Measurements from ENCODE around the gene GSG1L2. TPM values are rescaled to one million over a fixed set of nuclear protein-coding genes. Genes with fewer than 3 reads are reported as not detected.

GSG1L2 gene
- total RNA-seq, 4 donors from 2014 or later, result not detected

- TF ChIP-seq POLR2A (IDR thresholded peaks at IDR 0.05) (no peak), EP300 (IDR thresholded peaks at IDR 0.05) (no peak)
- TF ChIP-seq, protein P1, sequence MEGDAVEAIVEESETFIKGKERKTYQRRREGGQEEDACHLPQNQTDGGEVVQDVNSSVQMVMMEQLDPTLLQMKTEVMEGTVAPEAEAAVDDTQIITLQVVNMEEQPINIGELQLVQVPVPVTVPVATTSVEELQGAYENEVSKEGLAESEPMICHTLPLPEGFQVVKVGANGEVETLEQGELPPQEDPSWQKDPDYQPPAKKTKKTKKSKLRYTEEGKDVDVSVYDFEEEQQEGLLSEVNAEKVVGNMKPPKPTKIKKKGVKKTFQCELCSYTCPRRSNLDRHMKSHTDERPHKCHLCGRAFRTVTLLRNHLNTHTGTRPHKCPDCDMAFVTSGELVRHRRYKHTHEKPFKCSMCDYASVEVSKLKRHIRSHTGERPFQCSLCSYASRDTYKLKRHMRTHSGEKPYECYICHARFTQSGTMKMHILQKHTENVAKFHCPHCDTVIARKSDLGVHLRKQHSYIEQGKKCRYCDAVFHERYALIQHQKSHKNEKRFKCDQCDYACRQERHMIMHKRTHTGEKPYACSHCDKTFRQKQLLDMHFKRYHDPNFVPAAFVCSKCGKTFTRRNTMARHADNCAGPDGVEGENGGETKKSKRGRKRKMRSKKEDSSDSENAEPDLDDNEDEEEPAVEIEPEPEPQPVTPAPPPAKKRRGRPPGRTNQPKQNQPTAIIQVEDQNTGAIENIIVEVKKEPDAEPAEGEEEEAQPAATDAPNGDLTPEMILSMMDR (IDR thresholded peaks at IDR 0.05), result no peak
- peaks cover 0 to 51% (median 0%) of the 10 kb centered on the region in 4 donors for H3K9me3 ChIP-seq
- H3K4me3 ChIP-seq, result no peak overlapping the region
- DNase-seq (ENCODE audit: low spot score in 2 of 2), result no peak
- H3K36me3 ChIP-seq, result no peaks in the 10 kb centered on the region
- WGBS, 2 donors, result 91 to 95% methylated on average over 5 of the region's 5 CpGs
- H3K27ac ChIP-seq, result no peak overlapping the region
- H3K4me1 ChIP-seq, result no peaks in the 10 kb centered on the region
- H3K27me3 ChIP-seq, result no peaks in the 10 kb centered on the region
These were observed 37.9 kb upstream of the GSG1L2 start for GRCh38 chr17:9859781-9860180.

- Histone ChIP-seq H3K9me3 (peaks cover 0 to 27% (median 0%) of the 10 kb centered on the region in 4 donors), H3K27me3 (no peaks in the 10 kb centered on the region), H3K27ac (no peak overlapping the region), H3K36me3 (no peaks in the 10 kb centered on the region), H3K4me3 (no peak overlapping the region), H3K4me1 (no peaks in the 10 kb centered on the region)
- no peak for DNase-seq (ENCODE audit: low spot score in 2 of 2)
- 82 to 93% methylated on average over 4 of the region's 4 CpGs for WGBS, 2 donors
- TF ChIP-seq, protein P1 (IDR thresholded peaks at IDR 0.05), result no peak
- no peak for TF ChIP-seq EP300 (IDR thresholded peaks at IDR 0.05)
- no peak for TF ChIP-seq POLR2A (IDR thresholded peaks at IDR 0.05)
These were observed 33.2 kb upstream of the GSG1L2 start for GRCh38 chr17:9855036-9855435.

- no peak for DNase-seq (ENCODE audit: low spot score in 2 of 2)
- Histone ChIP-seq H3K36me3 (no peaks in the 10 kb centered on the region), H3K27ac (no peak overlapping the region), H3K9me3 (peaks cover 0 to 24% (median 0%) of the 10 kb centered on the region in 4 donors), H3K4me1 (no peaks in the 10 kb centered on the region), H3K27me3 (no peaks in the 10 kb centered on the region), H3K4me3 (no peak overlapping the region)
- no peak for TF ChIP-seq POLR2A (IDR thresholded peaks at IDR 0.05)
- TF ChIP-seq EP300 (IDR thresholded peaks at IDR 0.05), result no peak
- TF ChIP-seq, protein P1 (IDR thresholded peaks at IDR 0.05), result no peak
- 87% methylated on average over 5 of the region's 5 CpGs for WGBS, 2 donors
These were observed 32.4 kb upstream of the GSG1L2 start for GRCh38 chr17:9854255-9854654.

DNA sequence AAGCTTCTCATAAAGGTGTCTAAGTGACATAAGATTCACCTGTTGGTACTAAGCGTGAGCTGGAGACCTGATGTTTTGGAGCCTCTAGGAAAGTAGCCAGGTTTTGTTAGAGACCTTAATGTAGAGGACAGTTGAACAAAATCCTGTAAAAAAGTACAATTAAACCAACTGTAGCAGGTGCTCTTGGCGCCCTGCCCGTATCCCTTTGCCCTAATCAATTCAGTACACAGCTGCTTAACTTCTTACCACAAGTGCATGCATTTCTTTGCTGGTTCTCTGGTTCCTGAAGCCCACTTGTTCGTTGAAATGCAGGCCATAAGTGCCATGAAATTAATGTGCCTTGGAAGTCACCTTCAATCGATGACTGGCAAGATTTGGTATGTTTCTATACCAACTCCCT is 28.3 kb upstream of the GSG1L2 start:
- H3K4me1 ChIP-seq, result no peaks in the 10 kb centered on the region
- no peak overlapping the region for H3K27ac ChIP-seq
- H3K4me3 ChIP-seq, result no peak overlapping the region
- TF ChIP-seq, protein P1 (IDR thresholded peaks at IDR 0.05), result no peak
- TF ChIP-seq EP300 (IDR thresholded peaks at IDR 0.05), result no peak
- TF ChIP-seq POLR2A (IDR thresholded peaks at IDR 0.05), result no peak
- no peaks in the 10 kb centered on the region for H3K9me3 ChIP-seq
- H3K36me3 ChIP-seq, result no peaks in the 10 kb centered on the region
- WGBS, 2 donors, result 82 to 87% methylated on average over 5 of the region's 5 CpGs
- no peaks in the 10 kb centered on the region for H3K27me3 ChIP-seq
- DNase-seq (ENCODE audit: low spot score in 2 of 2), result no peak

GRCh38 chr17:9845306-9845705 is 23.4 kb upstream of the GSG1L2 start:
- TF ChIP-seq, protein P1 (IDR thresholded peaks at IDR 0.05), result no peak
- no peak for TF ChIP-seq EP300 (IDR thresholded peaks at IDR 0.05)
- TF ChIP-seq POLR2A (IDR thresholded peaks at IDR 0.05), result no peak
- WGBS, 2 donors, result 64 to 65% methylated on average over 4 of the region's 4 CpGs

More at GRCh38 chr17:9845306-9845705, 23.4 kb upstream of the GSG1L2 start:
- DNase-seq (ENCODE audit: low spot score in 2 of 2), result no peak
- Histone ChIP-seq H3K4me3 (no peak overlapping the region), H3K36me3 (no peaks in the 10 kb centered on the region), H3K27me3 (no peaks in the 10 kb centered on the region), H3K4me1 (peaks cover 0 to 18% (median 7%) of the 10 kb centered on the region in 4 donors), H3K27ac (no peak overlapping the region), H3K9me3 (no peaks in the 10 kb centered on the region)

Data from tibial nerve (tissue), 4 donors.